ENCODE measurements around the gene DHRS1.

DHRS1 gene

GRCh38 chr14:24340606-24341005 is 41.0 kb upstream of the DHRS1 start:
- ChIA-PET CTCF (interaction anchor here (0.6 kb wide), 1 partner anchor 739 kb away, joined by 3 read pairs; no protein-coding TSS in a partner anchor), POLR2A (ENCODE audit: low non-redundant PET) (interaction anchor here (1.0 kb wide), 1 partner anchor 90 kb away, joined by 3 read pairs; the partner anchor contains the start of gene KHNYN)

DNA sequence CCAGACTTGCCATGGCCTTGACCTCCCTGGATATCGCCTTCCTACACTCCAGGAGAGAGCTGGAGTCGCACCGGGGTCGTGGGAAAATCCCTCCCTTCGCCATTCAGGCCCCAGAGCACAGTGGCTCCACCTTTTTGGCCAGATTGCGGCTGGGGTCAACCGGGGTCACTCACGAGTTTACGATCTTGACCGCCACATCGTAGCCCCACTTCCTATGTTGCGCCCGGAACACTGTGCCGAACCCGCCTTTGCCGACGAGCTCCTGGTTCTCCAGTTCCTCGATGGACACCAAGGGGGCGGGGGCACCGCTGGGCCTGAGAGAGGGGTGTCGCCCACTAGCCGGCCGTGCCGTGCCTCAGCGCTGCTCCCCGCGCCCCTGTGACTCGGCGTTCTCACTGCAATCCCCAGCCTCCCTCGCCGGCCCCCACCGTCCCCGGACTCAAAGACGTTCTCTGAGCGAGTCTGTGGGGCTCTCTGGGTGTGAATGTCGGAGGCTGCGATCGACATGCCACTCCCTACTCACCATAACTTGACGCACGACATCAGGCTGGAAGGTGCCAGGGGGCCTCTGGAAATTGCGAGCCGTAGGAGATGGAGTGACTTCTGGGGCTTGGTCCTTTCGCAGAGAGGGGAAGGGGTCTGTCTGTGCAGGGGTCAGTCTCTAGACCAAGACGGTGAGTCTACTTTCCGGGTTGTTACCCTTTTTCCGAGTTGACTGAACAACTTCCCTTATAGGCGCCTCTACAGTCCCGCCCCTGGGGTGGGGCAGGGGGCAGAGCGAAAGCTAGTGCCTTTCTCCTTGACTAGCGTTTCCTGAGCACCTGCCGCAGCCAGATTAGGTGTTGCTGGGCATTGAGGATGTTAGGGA is 39.9 kb upstream of the DHRS1 start, which contains the start of gene RIPK3:
RIPK3 (minus strand) TSS at position 708 of the 868 bp plus-strand sequence; CDS start at position 543, 165 bp downstream.
- DNase-seq (ENCODE audit: low spot score), result no peak
- ChIA-PET CTCF (interaction anchor here (1.7 kb wide), 1 partner anchor 92 kb away, joined by 6 read pairs; no protein-coding TSS in a partner anchor), POLR2A (ENCODE audit: low non-redundant PET) (no interaction called here)
- no peak within 1 kb of the TSS for H3K27ac ChIP-seq
- TF ChIP-seq CTCF (conservative IDR thresholded peaks at IDR 0.05; ENCODE audit: low read depth), result no peak

More at GRCh38 chr14:24340606-24341005, 41.0 kb upstream of the DHRS1 start:
- no peak overlapping the region for H3K27ac ChIP-seq
- TF ChIP-seq CTCF (conservative IDR thresholded peaks at IDR 0.05; ENCODE audit: low read depth), result no peak
- no peak for DNase-seq (ENCODE audit: low spot score)

DNA sequence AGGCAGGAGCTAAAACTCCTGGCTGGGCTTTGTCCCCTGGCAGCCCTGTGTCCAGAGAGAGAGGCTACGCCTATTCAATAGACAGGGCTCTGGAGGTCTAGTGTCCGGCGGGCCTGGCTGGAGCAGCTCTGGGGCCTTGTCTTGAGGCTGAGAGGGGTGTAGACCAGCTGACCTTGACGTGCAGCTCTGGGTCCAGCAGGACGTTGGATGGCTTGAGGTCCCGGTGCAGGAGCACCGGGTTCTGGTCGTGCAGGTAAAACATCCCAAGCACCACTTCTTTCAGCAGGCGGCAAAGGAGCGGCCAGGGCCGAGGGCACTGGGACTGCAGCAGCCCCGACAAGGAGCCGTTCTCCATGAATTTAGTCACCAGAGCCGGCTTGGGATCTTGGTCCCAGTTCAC is 39.3 kb upstream of the DHRS1 start:
- TF ChIP-seq CTCF (conservative IDR thresholded peaks at IDR 0.05; ENCODE audit: low read depth), result no peak
- CTCF ChIA-PET, result interaction anchor here (1.7 kb wide), 1 partner anchor 93 kb away, joined by 6 read pairs; no protein-coding TSS in a partner anchor
- H3K27ac ChIP-seq, result no peak overlapping the region
- POLR2A ChIA-PET (ENCODE audit: low non-redundant PET), result interaction anchor here (1.8 kb wide), 1 partner anchor 91 kb away, joined by 4 read pairs; the partner anchor contains the start of genes CBLN3 and KHNYN
- no peak for DNase-seq (ENCODE audit: low spot score)

DNA sequence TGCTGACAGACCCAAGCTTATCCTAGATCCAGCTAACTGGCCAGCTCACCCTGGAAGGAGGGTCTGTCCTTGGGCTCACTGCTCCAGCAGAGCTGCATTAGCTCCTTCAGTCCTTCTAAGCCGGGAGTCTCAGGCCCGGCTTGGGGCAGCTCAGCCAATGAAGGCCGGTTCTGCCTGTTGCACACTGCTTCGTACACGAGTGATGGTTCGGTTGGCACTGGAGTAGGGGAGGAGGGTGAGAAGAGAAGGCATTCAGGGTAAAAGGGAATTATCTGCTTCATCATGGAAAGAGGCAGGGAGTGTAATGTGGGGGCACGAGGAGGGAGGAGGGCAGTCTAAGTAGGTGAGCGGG is 38.2 kb upstream of the DHRS1 start:
- DNase-seq (ENCODE audit: low spot score), result no peak
- H3K27ac ChIP-seq, result no peak overlapping the region
- POLR2A ChIA-PET (ENCODE audit: low non-redundant PET), result interaction anchor here (1.8 kb wide), 1 partner anchor 92 kb away, joined by 4 read pairs; the partner anchor contains the start of genes CBLN3 and KHNYN
- TF ChIP-seq CTCF (conservative IDR thresholded peaks at IDR 0.05; ENCODE audit: low read depth), result no peak
- CTCF ChIA-PET, result interaction anchor here (0.6 to 1.7 kb wide), 3 partner anchors 72 to 94 kb away, joined by 3 to 6 read pairs (median 4); no protein-coding TSS in a partner anchor

DNA sequence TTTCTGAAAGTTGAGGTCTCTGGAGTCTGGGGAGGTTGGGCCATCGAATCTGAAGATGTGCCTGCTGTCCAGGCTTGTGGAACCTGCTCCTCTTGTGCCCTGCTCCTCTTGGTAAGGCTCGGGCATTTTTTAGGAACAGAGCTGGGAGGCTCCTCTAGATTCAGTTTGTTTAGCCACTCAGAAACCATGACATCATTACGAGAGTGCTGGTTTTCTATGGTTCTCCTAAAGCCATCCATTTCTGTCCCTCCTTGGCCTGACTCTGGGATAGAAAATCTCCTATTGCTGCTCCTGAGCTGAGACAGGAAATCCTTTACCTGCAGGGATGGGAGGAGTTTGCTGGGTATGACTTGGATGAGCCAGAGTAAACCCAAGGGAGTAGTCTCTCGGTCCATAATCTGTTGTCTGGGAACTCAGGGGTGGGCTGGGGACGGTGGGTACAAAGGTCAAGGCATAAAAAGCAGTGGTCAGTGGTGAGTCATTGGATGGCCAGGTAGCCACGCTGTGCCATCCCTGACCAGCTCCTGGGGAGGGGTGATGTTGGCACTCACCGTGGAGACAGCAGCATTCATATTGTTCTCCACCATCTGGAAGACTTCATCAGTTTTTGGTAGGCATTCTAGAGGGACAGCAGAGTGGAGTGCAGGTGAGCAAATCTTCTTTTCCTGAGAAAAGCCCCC is 37.7 kb upstream of the DHRS1 start:
- ChIA-PET POLR2A (ENCODE audit: low non-redundant PET) (interaction anchor here (1.8 kb wide), 1 partner anchor 93 kb away, joined by 4 read pairs; the partner anchor contains the start of genes CBLN3 and KHNYN), CTCF (interaction anchor here (0.7 to 5.3 kb wide), 5 partner anchors 23 to 100 kb away, joined by 3 to 94 read pairs (median 6); partner anchors contain the start of genes CBLN3 and KHNYN)
- DNase-seq (ENCODE audit: low spot score), result no peak
- H3K27ac ChIP-seq, result no peak overlapping the region
- no peak for TF ChIP-seq CTCF (conservative IDR thresholded peaks at IDR 0.05; ENCODE audit: low read depth)

Data from RWPE1 (cell line).